Glomerular visceral epithelial cell (primary cell): ENCODE results near the gene IFIT1B.

Source experiments
- DNase-seq: peaks from one replicate; pipeline ENCODE4 v3.0.0-alpha.2; 2016; ENCODE audit errors: extremely low spot score

IFIT1B gene

GRCh38 chr10:89348481-89348880, 29.4 kb upstream of the IFIT1B start:
- DNase-seq = no peak

GRCh38 chr10:89348975-89349374, 28.9 kb upstream of the IFIT1B start:
- DNase-seq = no peak

GRCh38 chr10:89350631-89351315, 27.1 kb upstream of the IFIT1B start:
- DNase-seq = peak; percentile 68

GRCh38 chr10:89351412-89351779, 26.5 kb upstream of the IFIT1B start:
- peak; percentile 49 for DNase-seq

- peak; percentile 89 for DNase-seq
These were observed 25.9 kb upstream of the IFIT1B start for GRCh38 chr10:89351780-89352597.

- DNase-seq = no peak
These were observed 25.1 kb upstream of the IFIT1B start for GRCh38 chr10:89352802-89353201.

GRCh38 chr10:89355394-89355931, 22.4 kb upstream of the IFIT1B start:
- DNase-seq = no peak

- DNase-seq = no peak
These were observed 20.8 kb upstream of the IFIT1B start for GRCh38 chr10:89357096-89357495.

GRCh38 chr10:89357975-89358374, 19.9 kb upstream of the IFIT1B start:
- DNase-seq = no peak

- DNase-seq = no peak
These were observed 17.7 kb upstream of the IFIT1B start for GRCh38 chr10:89360157-89360556.

GRCh38 chr10:89362929-89363328, 14.9 kb upstream of the IFIT1B start:
- no peak for DNase-seq

- no peak for DNase-seq
These were observed 14.0 kb upstream of the IFIT1B start for GRCh38 chr10:89363729-89364442.

GRCh38 chr10:89364531-89364930, 13.3 kb upstream of the IFIT1B start:
- no peak for DNase-seq

- DNase-seq = no peak
These were observed 10.3 kb upstream of the IFIT1B start for GRCh38 chr10:89367529-89367928.

- DNase-seq = no peak
These were observed 9.7 kb upstream of the IFIT1B start for GRCh38 chr10:89368129-89368528.

GRCh38 chr10:89369156-89370105, 8.4 kb upstream of the IFIT1B start:
- DNase-seq = peak; percentile 61

- no peak for DNase-seq
These were observed 6.8 kb upstream of the IFIT1B start for GRCh38 chr10:89371079-89371478.

GRCh38 chr10:89371987-89372386, 5.9 kb upstream of the IFIT1B start:
- DNase-seq = no peak

GRCh38 chr10:89373916-89374711, 3.7 kb upstream of the IFIT1B start:
- DNase-seq = peak; percentile 80

GRCh38 chr10:89374713-89375141, 3.1 kb upstream of the IFIT1B start:
- no peak for DNase-seq
